OCI-LY7 (cell line): ENCODE data around the gene OCLN.

Experiments
- CTCF ChIP-seq: fragments of 200-600 bp; sonication (generic); conservative IDR thresholded peaks from 2 replicates; pipeline ENCODE4 v1.5.1; 2014; ENCODE audit warnings: mild to moderate bottlenecking, antibody characterized with exemption, low read length, moderate library complexity, mixed read lengths
- EZH2phosphoT487 ChIP-seq: fragments of 200-600 bp; sonication (generic); IDR thresholded peaks from 2 replicates; pipeline ENCODE4 v1.6.1; 2018; ENCODE audit warnings: low read depth, borderline replicate concordance, mild to moderate bottlenecking, mixed run types, antibody characterized with exemption, low read length, moderate library complexity, mixed read lengths

- TF ChIP-seq CTCF (no peak), EZH2phosphoT487 (no peak)
These were observed 38.2 kb downstream of the OCLN start for GRCh38 chr5:69530561-69531405.
